RWPE2 (cell line): ENCODE data around the gene CMIP.

Experiments
- ATAC-seq: fragments of 200-7000 bp; cut with Tn5 transposase; 3 replicates; pipeline ENCODE4 v1.9.1; 2021; ENCODE audit warnings: low read depth
- DNase-seq: peaks from one replicate; pipeline ENCODE4 v3.0.0-alpha.2; 2020; ENCODE audit warnings: low spot score
- H3K27ac ChIP-seq: fragments of 450-650 bp; 2 replicates; pipeline ENCODE4 v1.5.1; 2017; ENCODE audit warnings: mild to moderate bottlenecking; ENCODE audit not compliant: poor library complexity, severe bottlenecking
- H3K27me3 ChIP-seq: fragments of 250-450 bp; sonication (Bioruptor Pico); 2 replicates; pipeline ENCODE4 v1.5.1; 2021; ENCODE audit warnings: mild to moderate bottlenecking, moderate library complexity; ENCODE audit not compliant: insufficient read depth, poor library complexity, severe bottlenecking
- H3K36me3 ChIP-seq: fragments of 250-450 bp; sonication (Bioruptor Pico); 2 replicates; pipeline ENCODE4 v1.5.1; 2020; ENCODE audit warnings: low read depth, mild to moderate bottlenecking, moderate library complexity
- H3K4me1 ChIP-seq: fragments of 250-450 bp; sonication (Bioruptor Pico); 2 replicates; pipeline ENCODE4 v1.5.1; 2021; ENCODE audit warnings: mild to moderate bottlenecking, moderate library complexity; ENCODE audit not compliant: insufficient read depth, poor library complexity, severe bottlenecking
- H3K4me3 ChIP-seq: fragments of 250-450 bp; sonication (Bioruptor Pico); 2 replicates; pipeline ENCODE4 v1.5.1; 2021; ENCODE audit warnings: mild to moderate bottlenecking, moderate library complexity; ENCODE audit not compliant: severe bottlenecking
- H3K9me3 ChIP-seq: fragments of 250-450 bp; sonication (Bioruptor Pico); 2 replicates; pipeline ENCODE4 v1.5.1; 2021; ENCODE audit warnings: mild to moderate bottlenecking, moderate library complexity; ENCODE audit not compliant: severe bottlenecking
- TF ChIP-seq, protein P1 (sequence below): fragments of 450-650 bp; IDR thresholded peaks from one replicate; pipeline ENCODE4 v1.5.1; 2017; ENCODE audit warnings: mild to moderate bottlenecking, moderate library complexity; ENCODE audit not compliant: poor library complexity, severe bottlenecking

The CMIP gene

DNA sequence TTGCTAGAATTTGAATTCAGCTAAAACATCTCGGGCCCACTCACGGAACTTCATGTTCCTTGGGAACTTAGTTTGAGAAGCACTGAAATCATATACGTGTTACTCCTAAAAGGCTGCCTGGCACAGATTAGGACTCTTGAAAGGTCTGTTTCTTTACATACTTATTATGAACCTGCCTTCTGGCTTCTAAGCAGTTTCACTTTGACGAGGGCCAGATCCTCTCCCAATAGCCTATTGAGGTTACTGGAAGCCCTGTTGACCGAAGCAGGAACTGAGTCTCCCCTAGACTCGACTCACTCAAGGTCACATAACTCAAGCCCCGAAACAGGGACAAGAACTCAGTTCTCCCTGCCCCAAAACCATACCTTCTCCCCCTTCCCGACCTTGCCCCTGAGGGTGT lies 212.6 kb downstream of the CMIP start:
- ATAC-seq (no peak), DNase-seq (no peak)
- no peaks in the 10 kb centered on the region for H3K9me3 ChIP-seq
- no peaks in the 10 kb centered on the region for H3K27me3 ChIP-seq
- H3K36me3 ChIP-seq, result peaks cover 98% of the 10 kb centered on the region
- TF ChIP-seq, protein P1, sequence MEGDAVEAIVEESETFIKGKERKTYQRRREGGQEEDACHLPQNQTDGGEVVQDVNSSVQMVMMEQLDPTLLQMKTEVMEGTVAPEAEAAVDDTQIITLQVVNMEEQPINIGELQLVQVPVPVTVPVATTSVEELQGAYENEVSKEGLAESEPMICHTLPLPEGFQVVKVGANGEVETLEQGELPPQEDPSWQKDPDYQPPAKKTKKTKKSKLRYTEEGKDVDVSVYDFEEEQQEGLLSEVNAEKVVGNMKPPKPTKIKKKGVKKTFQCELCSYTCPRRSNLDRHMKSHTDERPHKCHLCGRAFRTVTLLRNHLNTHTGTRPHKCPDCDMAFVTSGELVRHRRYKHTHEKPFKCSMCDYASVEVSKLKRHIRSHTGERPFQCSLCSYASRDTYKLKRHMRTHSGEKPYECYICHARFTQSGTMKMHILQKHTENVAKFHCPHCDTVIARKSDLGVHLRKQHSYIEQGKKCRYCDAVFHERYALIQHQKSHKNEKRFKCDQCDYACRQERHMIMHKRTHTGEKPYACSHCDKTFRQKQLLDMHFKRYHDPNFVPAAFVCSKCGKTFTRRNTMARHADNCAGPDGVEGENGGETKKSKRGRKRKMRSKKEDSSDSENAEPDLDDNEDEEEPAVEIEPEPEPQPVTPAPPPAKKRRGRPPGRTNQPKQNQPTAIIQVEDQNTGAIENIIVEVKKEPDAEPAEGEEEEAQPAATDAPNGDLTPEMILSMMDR, result no peak
- H3K4me3 ChIP-seq, result no peak overlapping the region
- no peaks in the 10 kb centered on the region for H3K4me1 ChIP-seq
- no peak overlapping the region for H3K27ac ChIP-seq

DNA sequence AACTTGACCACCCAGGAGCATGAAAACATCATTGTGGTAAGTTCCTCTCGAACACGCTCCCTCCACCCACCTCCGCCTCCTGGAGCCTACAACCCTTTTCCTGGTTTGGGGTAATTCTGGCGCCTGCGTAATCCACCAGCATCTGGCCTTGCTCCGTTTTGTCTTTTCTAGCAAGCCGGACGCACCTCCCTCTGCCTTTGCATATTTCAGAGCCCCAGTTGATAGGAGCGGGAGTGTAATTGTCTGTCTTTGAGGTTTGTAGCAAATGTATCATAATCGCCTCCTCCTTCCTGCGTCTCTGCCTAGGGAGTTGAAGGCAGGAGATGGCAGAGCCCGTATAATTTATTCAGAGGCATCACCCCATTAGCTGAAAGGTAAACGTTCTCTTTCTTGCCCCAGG lies 213.2 kb downstream of the CMIP start:
- H3K9me3 ChIP-seq, result no peaks in the 10 kb centered on the region
- TF ChIP-seq, protein P1, result no peak
- DNase-seq, result no peak
- H3K4me1 ChIP-seq, result no peaks in the 10 kb centered on the region
- peaks cover 98% of the 10 kb centered on the region for H3K36me3 ChIP-seq
- ATAC-seq, result no peak
- no peaks in the 10 kb centered on the region for H3K27me3 ChIP-seq
- H3K27ac ChIP-seq, result no peak overlapping the region
- no peak overlapping the region for H3K4me3 ChIP-seq

DNA sequence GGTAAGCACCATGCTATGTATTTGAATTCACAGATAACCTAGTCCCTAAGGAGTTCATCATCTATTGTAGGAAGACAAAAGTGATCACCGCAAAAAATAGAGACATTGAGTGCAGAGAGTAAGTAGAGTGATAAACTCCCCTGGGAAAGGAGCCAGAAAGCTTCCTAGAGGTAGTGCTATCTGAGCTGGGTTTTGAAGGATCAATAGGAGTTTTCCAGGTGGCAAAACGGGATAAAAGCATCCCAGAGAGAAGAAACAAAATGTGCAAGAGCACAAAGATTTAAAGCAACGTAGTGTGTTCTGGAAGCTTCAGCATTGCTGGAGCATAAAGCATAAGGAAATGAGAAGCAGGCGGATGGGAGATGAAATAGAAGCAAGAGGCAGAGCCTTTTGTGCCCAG lies 213.8 kb downstream of the CMIP start:
- TF ChIP-seq, protein P1, result no peak
- DNase-seq (no peak), ATAC-seq (no peak)
- H3K9me3 ChIP-seq, result no peaks in the 10 kb centered on the region
- no peaks in the 10 kb centered on the region for H3K4me1 ChIP-seq
- H3K36me3 ChIP-seq, result peaks cover 98% of the 10 kb centered on the region
- no peak overlapping the region for H3K4me3 ChIP-seq
- no peaks in the 10 kb centered on the region for H3K27me3 ChIP-seq
- H3K27ac ChIP-seq, result no peak overlapping the region

DNA sequence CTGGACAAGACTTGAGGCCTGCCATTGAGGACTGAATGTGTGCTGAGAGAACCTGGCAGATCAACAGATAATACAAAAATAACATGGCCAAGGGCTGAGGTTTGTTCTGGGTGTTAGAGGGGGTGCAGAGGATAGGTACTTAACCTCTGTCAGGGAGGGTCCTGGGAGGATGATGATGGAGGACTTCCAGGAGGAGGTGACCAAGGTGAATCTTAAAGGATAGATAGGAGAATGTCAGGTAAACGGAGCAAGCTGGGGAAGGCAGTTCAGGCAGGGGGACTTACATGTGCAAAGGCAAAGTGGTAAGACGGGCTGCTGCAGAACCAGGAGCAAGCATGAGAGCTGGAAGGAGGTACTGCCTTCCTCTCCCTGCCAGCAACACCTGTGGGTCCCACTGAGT lies 214.6 kb downstream of the CMIP start:
- Histone ChIP-seq H3K9me3 (no peaks in the 10 kb centered on the region), H3K4me1 (no peaks in the 10 kb centered on the region), H3K27me3 (no peaks in the 10 kb centered on the region), H3K4me3 (no peak overlapping the region), H3K36me3 (peaks cover 98% of the 10 kb centered on the region), H3K27ac (no peak overlapping the region)
- DNase-seq (no peak), ATAC-seq (no peak)
- TF ChIP-seq, protein P1, result no peak

DNA sequence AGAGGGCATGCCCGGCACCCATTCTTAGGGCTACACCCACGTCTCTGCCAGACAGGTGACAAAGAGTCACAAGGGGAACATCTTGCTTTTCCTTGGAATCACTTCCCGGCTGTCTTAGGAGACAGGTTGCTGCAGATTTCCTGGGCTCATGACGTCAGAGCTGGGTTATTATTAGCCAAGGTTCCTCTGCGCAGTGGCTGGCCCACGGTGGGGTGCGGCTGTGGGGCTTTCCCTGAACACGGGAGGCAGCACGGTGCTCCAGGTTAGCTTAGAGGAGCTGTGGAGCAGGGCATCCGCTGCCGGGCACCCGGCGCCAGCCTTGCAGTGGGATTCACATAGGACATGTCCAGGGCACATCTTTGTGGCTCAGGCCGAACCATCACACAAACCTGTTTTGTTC lies 216.5 kb downstream of the CMIP start:
- TF ChIP-seq, protein P1, result no peak
- DNase-seq, result no peak
- Histone ChIP-seq H3K4me3 (no peak overlapping the region), H3K36me3 (peaks cover 99% of the 10 kb centered on the region), H3K27ac (no peak overlapping the region), H3K4me1 (no peaks in the 10 kb centered on the region), H3K27me3 (no peaks in the 10 kb centered on the region), H3K9me3 (no peaks in the 10 kb centered on the region)
- ATAC-seq, result no peak
